KOPT-K1 (cell line): ENCODE measurements around the gene PHACTR2.
A peak's percentile ranks its signal among the peaks of the same experiment; 100 is the strongest.

Experiments
- H3K27ac ChIP-seq: fragments of 200-600 bp; sonication (generic); 2 replicates; pipeline ENCODE4 v1.5.1; 2016; ENCODE audit warnings: antibody characterized with exemption, mild to moderate bottlenecking, low read depth, low read length; ENCODE audit not compliant: poor library complexity, severe bottlenecking
- H3K36me3 ChIP-seq: fragments of 200-600 bp; sonication (generic); 2 replicates; pipeline ENCODE4 v1.5.1; 2017; ENCODE audit warnings: antibody characterized with exemption, mild to moderate bottlenecking, low read length, moderate library complexity; ENCODE audit not compliant: insufficient read depth
- H3K9me3 ChIP-seq: fragments of 200-600 bp; sonication (generic); 2 replicates; pipeline ENCODE4 v1.5.1; 2017; ENCODE audit warnings: antibody characterized with exemption, low read length, mild to moderate bottlenecking; ENCODE audit not compliant: insufficient read depth, poor library complexity, severe bottlenecking

Gene PHACTR2

DNA sequence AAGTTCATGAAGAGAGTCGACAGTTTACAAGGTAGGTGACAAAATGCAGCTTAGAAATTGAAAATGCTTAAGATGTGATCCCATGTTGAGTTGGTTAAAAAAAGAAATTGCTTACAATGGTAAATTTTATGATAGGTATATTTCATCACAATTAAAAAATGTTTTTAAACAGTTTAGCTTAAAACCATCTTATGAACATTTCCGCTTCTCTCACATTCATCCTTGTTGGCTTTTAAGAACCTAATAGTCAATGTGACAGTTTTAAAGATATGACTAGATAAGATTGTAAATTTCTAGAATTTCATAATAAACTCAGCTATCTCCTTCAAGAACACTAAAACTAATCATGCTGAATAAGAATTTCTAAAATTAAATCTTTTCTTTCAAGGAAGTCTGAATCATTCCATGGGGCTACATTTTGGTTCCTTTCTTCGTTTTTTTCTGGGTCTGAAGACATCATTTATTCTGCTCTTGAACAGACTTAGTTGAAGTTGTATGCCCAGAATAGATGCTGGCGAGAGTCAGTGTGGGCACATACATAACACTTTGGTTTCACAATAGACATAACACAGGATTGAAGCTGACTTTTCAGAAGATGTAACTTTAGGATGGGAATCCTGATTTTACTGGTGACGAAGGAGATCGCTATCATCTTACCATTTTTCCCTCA, 129.5 kb downstream of the PHACTR2 start:
- H3K9me3 ChIP-seq: no peaks in the 10 kb centered on the region
- H3K27ac ChIP-seq: no peak overlapping the region

DNA sequence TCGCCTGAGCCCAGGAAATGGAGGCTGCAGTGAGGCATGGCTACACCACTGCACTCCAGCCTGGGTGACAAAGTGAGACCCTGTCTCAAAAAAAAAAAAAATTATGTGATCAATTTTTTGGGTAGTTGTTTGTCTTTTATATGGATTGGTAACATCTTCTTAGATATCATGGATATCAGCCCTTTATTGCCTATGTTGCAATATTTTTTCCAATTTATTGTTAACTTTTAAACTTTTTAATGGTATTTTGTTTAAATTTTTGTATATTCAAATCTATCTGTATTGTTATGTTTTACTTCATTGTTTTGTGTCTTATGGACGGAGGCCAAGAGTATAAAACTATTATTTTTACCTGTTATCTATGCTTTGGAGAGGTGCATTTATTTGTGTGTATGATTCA, 133.0 kb downstream of the PHACTR2 start:
- Histone ChIP-seq H3K36me3 (no peaks in the 10 kb centered on the region), H3K27ac (no peak overlapping the region), H3K9me3 (no peaks in the 10 kb centered on the region)

More for the DNA sequence above, 129.5 kb downstream of the PHACTR2 start:
- no peaks in the 10 kb centered on the region for H3K36me3 ChIP-seq

- H3K36me3 ChIP-seq: no peaks in the 10 kb centered on the region
- no peaks in the 10 kb centered on the region for H3K9me3 ChIP-seq
- no peak overlapping the region for H3K27ac ChIP-seq
Measured at GRCh38 chr6:143811501-143812157, 133.9 kb downstream of the PHACTR2 start.

DNA sequence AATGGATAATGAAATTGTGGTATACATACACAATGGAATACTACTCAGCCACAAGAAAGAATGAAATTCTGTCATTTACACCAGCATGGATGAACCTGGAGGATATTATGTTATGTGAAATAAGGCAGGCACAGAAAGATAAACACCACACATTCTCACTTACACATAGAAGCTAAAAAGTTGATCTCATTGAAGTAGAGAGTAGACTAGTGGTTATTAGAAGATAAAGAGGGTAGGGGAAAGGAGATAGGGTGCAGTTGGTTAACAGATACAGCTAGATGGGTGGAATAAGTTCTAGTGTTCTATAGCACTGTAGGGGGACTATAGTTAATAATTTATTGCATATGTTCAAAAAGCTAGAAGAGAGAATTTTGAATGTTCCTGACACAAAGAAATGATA, 139.9 kb downstream of the PHACTR2 start:
- Histone ChIP-seq H3K36me3 (no peaks in the 10 kb centered on the region), H3K27ac (no peak overlapping the region), H3K9me3 (no peaks in the 10 kb centered on the region)

DNA sequence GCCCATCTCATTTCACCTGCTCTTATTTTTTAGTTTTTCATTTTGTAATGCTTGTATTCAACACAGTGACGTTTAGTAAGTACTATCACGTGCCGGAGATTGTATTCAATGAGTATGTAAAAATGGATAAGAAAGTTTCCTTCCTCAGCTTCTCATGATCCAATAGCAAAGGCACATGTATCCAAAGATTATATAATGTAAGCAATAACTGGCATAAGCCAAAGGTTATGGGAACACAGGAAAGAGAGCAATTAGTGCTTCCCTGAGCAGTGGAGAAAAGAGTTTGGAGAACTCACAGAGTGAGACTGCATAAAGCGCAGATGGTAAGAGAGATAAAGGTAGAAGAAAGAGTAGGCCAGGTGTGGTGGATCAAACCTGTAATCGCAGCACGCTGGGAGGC, 143.6 kb downstream of the PHACTR2 start:
- Histone ChIP-seq H3K27ac (no peak overlapping the region), H3K36me3 (no peaks in the 10 kb centered on the region), H3K9me3 (no peaks in the 10 kb centered on the region)

DNA sequence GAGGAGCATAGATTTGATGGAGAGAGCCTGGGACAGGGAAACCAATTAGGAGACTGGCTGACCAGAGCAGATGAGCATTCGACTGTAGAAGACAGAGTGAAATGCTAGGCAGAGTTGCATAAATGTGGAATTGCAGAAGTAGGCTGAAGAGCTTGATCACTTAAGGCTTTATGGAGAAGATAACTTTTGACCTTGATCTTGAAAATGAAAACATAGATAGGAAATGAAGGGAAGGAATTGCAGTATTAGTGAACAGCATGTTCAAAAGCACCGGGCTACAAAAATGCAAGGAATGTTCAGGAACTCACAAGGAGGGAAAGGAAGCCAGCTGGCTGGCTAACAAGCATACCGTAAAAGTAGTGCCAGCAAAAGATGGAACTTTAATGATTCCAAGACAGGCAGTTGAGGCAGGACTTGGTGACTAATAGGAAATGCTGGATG, 144.8 kb downstream of the PHACTR2 start:
- Histone ChIP-seq H3K9me3 (no peaks in the 10 kb centered on the region), H3K27ac (no peak overlapping the region), H3K36me3 (no peaks in the 10 kb centered on the region)

GRCh38 chr6:143823548-143823947, 145.8 kb downstream of the PHACTR2 start:
- Histone ChIP-seq H3K36me3 (no peaks in the 10 kb centered on the region), H3K9me3 (no peaks in the 10 kb centered on the region), H3K27ac (no peak overlapping the region)

DNA sequence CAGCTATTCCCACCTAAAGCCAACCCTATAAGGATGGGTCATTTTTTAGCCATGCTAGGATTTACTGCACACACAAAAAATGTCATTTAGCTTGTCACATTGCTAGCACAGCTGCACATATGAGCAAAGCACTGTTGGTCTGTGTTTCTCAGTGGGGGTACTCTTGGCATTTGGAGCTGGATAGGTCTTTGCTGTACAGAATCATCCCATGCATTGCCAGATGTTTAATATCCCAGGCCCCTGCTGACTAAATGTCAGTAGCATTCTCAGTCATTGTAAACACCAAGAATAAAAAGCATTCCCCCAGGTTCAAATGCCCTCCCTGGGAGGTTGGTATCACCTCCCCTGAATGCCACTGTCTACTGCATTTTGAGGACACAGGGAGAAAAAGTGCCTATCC, 150.8 kb downstream of the PHACTR2 start:
- H3K9me3 ChIP-seq: no peaks in the 10 kb centered on the region
- no peak overlapping the region for H3K27ac ChIP-seq
- H3K36me3 ChIP-seq: no peaks in the 10 kb centered on the region

DNA sequence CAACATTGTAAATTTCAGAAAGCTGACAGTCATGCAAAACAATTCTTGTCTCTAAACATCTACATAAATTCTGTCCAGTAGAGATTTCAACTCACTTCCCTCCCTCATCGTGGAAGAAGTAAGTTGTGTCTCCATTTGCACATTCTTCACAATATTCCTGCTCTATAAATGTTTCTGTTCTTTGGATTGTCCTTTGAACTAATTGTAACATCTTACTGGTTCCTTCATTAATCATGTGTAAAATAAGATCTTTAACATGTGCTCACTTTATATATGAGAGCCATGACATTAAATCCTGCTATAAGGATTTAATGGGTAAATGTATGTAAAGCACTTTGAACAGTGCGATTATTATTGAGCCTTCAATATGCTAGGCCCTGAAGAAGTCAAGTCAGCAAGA, 158.4 kb downstream of the PHACTR2 start:
- no peak overlapping the region for H3K27ac ChIP-seq
- no peaks in the 10 kb centered on the region for H3K36me3 ChIP-seq
- no peaks in the 10 kb centered on the region for H3K9me3 ChIP-seq

GRCh38 chr6:143838395-143838794, 160.6 kb downstream of the PHACTR2 start:
- Histone ChIP-seq H3K9me3 (no peaks in the 10 kb centered on the region), H3K27ac (no peak overlapping the region)

GRCh38 chr6:143839196-143839595, 161.4 kb downstream of the PHACTR2 start:
- no peak overlapping the region for H3K27ac ChIP-seq
- no peaks in the 10 kb centered on the region for H3K9me3 ChIP-seq
- H3K36me3 ChIP-seq: no peaks in the 10 kb centered on the region

More at GRCh38 chr6:143838395-143838794, 160.6 kb downstream of the PHACTR2 start:
- H3K36me3 ChIP-seq: no peaks in the 10 kb centered on the region

DNA sequence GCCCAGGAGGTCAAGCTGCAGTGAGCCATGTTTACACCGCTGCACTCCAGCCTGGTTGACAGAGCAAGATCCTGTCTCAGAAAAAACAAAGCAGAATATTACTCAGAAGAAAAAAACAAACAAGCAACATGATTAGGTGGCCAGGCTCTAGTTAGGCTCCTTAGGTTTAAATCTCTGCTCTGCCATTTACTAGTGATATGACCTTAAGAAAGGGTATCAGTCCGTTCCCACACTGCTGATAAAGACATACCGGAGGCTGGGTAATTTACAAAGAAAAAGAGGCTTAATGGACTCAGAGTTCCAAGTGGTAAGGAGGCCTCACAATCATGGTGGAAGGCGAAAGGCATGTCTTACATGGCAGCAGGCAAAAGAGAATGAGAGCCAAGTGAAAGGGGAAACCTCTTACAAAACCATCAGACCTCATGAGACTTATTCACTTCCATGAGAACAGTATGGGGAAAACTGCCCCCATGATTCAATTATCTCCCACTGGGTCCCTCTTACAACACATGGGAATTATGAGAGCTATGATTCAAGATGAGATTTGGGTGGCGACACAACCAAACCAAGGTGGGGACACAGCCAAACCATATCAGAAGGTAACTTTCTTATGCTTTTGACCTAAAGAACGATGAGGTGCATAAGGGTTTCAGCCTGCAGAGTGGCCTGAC, 163.0 kb downstream of the PHACTR2 start:
- Histone ChIP-seq H3K36me3 (peaks cover 12% of the 10 kb centered on the region), H3K9me3 (no peaks in the 10 kb centered on the region), H3K27ac (no peak overlapping the region)

DNA sequence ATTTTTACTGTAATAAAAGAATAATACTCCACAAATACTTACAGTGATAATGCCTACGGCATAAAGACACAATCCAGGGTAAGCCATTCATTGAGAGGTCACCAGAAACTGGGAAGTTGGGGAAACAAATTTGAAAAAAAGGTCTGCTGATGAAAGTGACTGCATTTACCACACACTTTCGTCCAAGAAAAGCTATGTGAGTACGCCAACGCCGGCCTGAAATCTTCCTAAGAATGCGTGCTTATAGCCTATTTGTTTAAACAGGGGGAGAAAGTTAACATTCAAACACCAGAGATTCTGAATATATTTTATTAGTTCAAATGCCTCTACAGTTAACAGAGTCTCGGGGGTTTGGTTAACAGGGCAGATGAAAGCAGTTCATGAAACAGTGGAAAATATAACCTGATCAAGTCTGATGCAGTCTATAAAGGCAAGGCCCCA, 164.7 kb downstream of the PHACTR2 start:
- H3K36me3 ChIP-seq: peaks cover 30% of the 10 kb centered on the region
- peak overlapping the region; percentile 89 for H3K27ac ChIP-seq
- H3K9me3 ChIP-seq: no peaks in the 10 kb centered on the region

GRCh38 chr6:143842902-143843676, 165.3 kb downstream of the PHACTR2 start, which contains the start of gene LTV1:
TSS of gene LTV1 (plus strand) at chr6:143843338. CDS start at chr6:143843478, 140 bp downstream.
- H3K9me3 ChIP-seq: no peaks in the 10 kb centered on the region
- H3K36me3 ChIP-seq: peaks cover 36% of the 10 kb centered on the region
- peak within 1 kb of the TSS; percentile 89 for H3K27ac ChIP-seq

- Histone ChIP-seq H3K27ac (peak overlapping the region; percentile 89), H3K9me3 (no peaks in the 10 kb centered on the region), H3K36me3 (peaks cover 42% of the 10 kb centered on the region)
Measured at GRCh38 chr6:143843677-143843999, 165.9 kb downstream of the PHACTR2 start.
